Osteoblast (primary cell): Measurements from ENCODE around the gene IGFALS. TPM values are rescaled to one million over a fixed set of nuclear protein-coding genes. Genes with fewer than 3 reads are reported as not detected.

Source experiments
- DNase-seq: peaks from one replicate; pipeline ENCODE4 v3.0.0; 2011; ENCODE audit warnings: low spot score, mixed read lengths; ENCODE audit not compliant: insufficient read length; ENCODE audit errors: missing footprints
- H2AFZ ChIP-seq: 2 replicates; pipeline ENCODE4 v1.6.0; 2011; ENCODE audit warnings: mild to moderate bottlenecking, low read length
- H3K27ac ChIP-seq: 2 replicates; pipeline ENCODE4 v1.5.1; 2011; ENCODE audit warnings: mild to moderate bottlenecking, low read depth, low read length, moderate library complexity
- H3K27me3 ChIP-seq: 2 replicates; pipeline ENCODE4 v1.6.0; 2012; ENCODE audit warnings: mild to moderate bottlenecking, control low read depth, inconsistent platforms, low read length, moderate library complexity; ENCODE audit not compliant: insufficient read depth
- H3K36me3 ChIP-seq: 2 replicates; pipeline ENCODE4 v1.5.1; 2011; ENCODE audit warnings: mild to moderate bottlenecking, low read length, control low read depth, moderate library complexity; ENCODE audit not compliant: insufficient read depth
- H3K4me1 ChIP-seq: 2 replicates; pipeline ENCODE4 v1.5.1; 2011; ENCODE audit warnings: mild to moderate bottlenecking, low read length, control low read depth, moderate library complexity; ENCODE audit not compliant: insufficient read depth
- H3K4me2 ChIP-seq: 2 replicates; pipeline ENCODE4 v1.6.0; 2011; ENCODE audit warnings: mild to moderate bottlenecking, low read length; ENCODE audit not compliant: insufficient read depth
- H3K4me3 ChIP-seq: fragments of 200-600 bp; sonication (generic); 3 replicates; pipeline ENCODE4 v1.5.1; 2012; ENCODE audit warnings: mild to moderate bottlenecking, low read length, inconsistent platforms; ENCODE audit not compliant: insufficient read depth
- H3K79me2 ChIP-seq: 2 replicates; pipeline ENCODE4 v1.6.0; 2012; ENCODE audit warnings: mild to moderate bottlenecking, low read length, control low read depth, inconsistent platforms; ENCODE audit not compliant: insufficient read depth
- H3K9me3 ChIP-seq: 2 replicates; pipeline ENCODE4 v1.5.1; 2011; ENCODE audit warnings: low read depth, low read length, control low read depth
- H4K20me1 ChIP-seq: 2 replicates; pipeline ENCODE4 v1.6.0; 2012; ENCODE audit warnings: mild to moderate bottlenecking, low read length, control low read depth; ENCODE audit not compliant: insufficient read depth
- total RNA-seq: library from RNA; depleted of rRNA; stranded (reverse); fragments of >200 nt; gene quantifications from 2 replicates; pipeline ENCODE4 v1.2.3, GENCODE V29; 2012
- TF ChIP-seq, protein P1 (sequence below): IDR thresholded peaks from 2 replicates; pipeline ENCODE4 v1.5.1; 2011; ENCODE audit warnings: mild to moderate bottlenecking, low read depth, low read length, moderate library complexity; ENCODE audit errors: extremely low read depth

IGFALS gene
- total RNA-seq, 1 donor = not detected

DNA sequence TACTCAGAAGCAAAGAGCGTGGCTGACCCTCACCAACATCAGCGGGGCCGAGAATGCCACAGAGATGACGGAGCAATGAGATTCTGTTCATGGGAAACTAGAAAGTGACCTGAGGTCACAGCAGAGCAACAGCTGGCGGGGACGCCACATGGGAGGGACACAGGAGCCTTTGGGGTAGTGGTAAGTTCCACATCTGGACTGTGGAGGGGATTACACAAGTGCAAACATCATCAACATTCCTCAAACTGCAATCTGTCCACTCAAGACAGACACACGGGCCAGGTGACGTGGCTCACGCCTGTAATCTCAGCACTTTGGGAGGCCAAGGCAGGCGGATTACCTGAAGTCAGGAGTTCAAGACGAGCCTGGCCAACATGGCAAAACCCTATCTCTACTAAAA is 22.0 kb upstream of the IGFALS start:
- no peaks in the 10 kb centered on the region for H4K20me1 ChIP-seq
- no peak overlapping the region for H3K4me2 ChIP-seq

DNA sequence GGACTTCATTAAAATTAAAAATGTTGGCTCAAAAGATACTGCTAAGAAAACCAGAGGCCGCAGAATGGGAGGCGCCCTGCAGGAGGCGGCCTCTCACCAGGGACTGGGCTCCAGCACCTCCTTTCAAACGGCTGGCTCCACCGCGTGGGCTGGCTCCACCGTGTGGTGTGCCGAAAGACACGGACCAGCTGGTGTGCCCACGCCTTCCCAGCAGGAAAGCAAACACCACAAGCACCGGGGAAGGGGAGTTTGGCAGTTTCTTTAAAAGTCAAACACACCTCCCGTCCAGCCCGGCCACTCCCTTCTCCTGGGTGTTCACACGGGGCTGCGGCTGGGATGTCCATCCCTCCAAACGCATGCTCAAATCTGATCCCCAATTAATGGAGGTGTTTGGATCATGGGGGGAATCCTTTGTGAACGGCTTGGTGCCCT is 19.2 kb upstream of the IGFALS start:
- Histone ChIP-seq H2AFZ (peak overlapping the region; percentile 69), H3K36me3 (peaks cover 25% of the 10 kb centered on the region), H3K79me2 (no peaks in the 10 kb centered on the region), H3K4me2 (peak overlapping the region; percentile 51), H3K9me3 (no peaks in the 10 kb centered on the region), H3K4me3 (peak overlapping the region; percentile 30), H3K27ac (no peak overlapping the region), H4K20me1 (no peaks in the 10 kb centered on the region), H3K4me1 (peaks cover 3% of the 10 kb centered on the region), H3K27me3 (no peaks in the 10 kb centered on the region)
- TF ChIP-seq, protein P1, sequence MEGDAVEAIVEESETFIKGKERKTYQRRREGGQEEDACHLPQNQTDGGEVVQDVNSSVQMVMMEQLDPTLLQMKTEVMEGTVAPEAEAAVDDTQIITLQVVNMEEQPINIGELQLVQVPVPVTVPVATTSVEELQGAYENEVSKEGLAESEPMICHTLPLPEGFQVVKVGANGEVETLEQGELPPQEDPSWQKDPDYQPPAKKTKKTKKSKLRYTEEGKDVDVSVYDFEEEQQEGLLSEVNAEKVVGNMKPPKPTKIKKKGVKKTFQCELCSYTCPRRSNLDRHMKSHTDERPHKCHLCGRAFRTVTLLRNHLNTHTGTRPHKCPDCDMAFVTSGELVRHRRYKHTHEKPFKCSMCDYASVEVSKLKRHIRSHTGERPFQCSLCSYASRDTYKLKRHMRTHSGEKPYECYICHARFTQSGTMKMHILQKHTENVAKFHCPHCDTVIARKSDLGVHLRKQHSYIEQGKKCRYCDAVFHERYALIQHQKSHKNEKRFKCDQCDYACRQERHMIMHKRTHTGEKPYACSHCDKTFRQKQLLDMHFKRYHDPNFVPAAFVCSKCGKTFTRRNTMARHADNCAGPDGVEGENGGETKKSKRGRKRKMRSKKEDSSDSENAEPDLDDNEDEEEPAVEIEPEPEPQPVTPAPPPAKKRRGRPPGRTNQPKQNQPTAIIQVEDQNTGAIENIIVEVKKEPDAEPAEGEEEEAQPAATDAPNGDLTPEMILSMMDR = peak; percentile 52
- peak; percentile 98 for DNase-seq

More for the DNA sequence above, 22.0 kb upstream of the IGFALS start:
- H3K9me3 ChIP-seq = no peaks in the 10 kb centered on the region
- no peak overlapping the region for H3K4me3 ChIP-seq
- TF ChIP-seq, protein P1 = no peak
- peaks cover 3% of the 10 kb centered on the region for H3K4me1 ChIP-seq
- no peak for DNase-seq
- H3K27ac ChIP-seq = no peak overlapping the region
- H3K79me2 ChIP-seq = no peaks in the 10 kb centered on the region
- peaks cover 19% of the 10 kb centered on the region for H3K36me3 ChIP-seq
- no peaks in the 10 kb centered on the region for H3K27me3 ChIP-seq
- H2AFZ ChIP-seq = no peak overlapping the region

DNA sequence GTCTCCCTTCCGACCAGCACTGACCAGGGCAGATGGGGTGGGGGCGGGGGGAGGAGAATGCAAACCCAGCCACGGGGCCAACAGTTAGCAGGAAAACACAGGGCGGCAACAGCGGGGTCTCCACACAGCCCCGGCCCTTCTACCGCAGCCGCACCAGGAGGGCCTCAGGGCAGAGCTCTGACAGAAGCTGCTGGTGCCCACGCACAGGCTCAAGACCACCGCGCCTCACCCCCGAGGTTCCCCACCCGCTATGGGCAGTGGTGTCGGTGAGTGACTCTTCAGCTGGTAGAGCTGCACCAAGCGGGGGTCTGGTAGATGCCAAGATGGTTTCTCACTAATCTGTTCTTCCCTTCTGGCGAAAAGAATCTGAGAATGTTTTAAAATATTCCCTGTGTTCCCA is 17.0 kb upstream of the IGFALS start:
- DNase-seq = no peak
- Histone ChIP-seq H3K79me2 (no peaks in the 10 kb centered on the region), H3K27me3 (no peaks in the 10 kb centered on the region), H3K36me3 (peaks cover 19% of the 10 kb centered on the region), H3K4me2 (no peak overlapping the region), H2AFZ (no peak overlapping the region), H3K9me3 (no peaks in the 10 kb centered on the region), H3K4me3 (no peak overlapping the region), H4K20me1 (no peaks in the 10 kb centered on the region), H3K4me1 (peaks cover 3% of the 10 kb centered on the region), H3K27ac (no peak overlapping the region)
- TF ChIP-seq, protein P1 = no peak

DNA sequence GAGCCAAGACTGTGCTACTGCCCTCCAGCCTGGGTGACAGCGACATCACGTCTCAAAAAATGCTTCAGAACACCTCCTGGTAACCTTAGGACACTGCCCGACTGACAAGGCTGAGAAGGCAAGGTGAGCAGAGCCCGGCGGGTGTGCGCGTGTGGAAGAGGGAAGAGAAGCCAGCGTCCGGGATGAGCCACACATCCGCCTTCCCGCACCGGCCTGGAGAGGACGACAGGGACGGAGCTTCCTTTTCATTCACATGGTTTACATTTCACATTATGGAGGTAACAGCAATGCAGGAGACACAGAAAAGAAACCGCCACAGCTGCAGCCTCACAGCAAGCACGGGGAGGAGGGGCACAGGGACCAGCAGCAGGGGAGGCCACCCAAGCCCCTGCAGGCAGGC is 16.6 kb upstream of the IGFALS start:
- TF ChIP-seq, protein P1 = no peak
- Histone ChIP-seq H3K36me3 (peaks cover 16% of the 10 kb centered on the region), H3K27ac (no peak overlapping the region), H3K79me2 (no peaks in the 10 kb centered on the region), H3K4me2 (no peak overlapping the region), H2AFZ (no peak overlapping the region), H4K20me1 (no peaks in the 10 kb centered on the region), H3K27me3 (no peaks in the 10 kb centered on the region), H3K9me3 (no peaks in the 10 kb centered on the region), H3K4me1 (peaks cover 3% of the 10 kb centered on the region), H3K4me3 (no peak overlapping the region)
- no peak for DNase-seq
